H1 (cell line): Measurements from ENCODE around the gene AIF1L. TPM values are rescaled to one million over a fixed set of nuclear protein-coding genes. Genes with fewer than 3 reads are reported as not detected.

Source experiments
- CTCF ChIA-PET: fragments of 300-600 bp; sonication (Branson Sonifier 250); formaldehyde crosslinking; loops from one replicate; lab custom pipeline; 2021; ENCODE audit not compliant: partially characterized antibody; lab: Charles Lee
- POLR2A ChIA-PET: fragments of 300-600 bp; sonication (Branson Sonifier 250); formaldehyde crosslinking; loops from one replicate; lab custom pipeline; 2021; ENCODE audit warnings: inconsistent platforms; ENCODE audit not compliant: partially characterized antibody; lab: Charles Lee
- DNase-seq, 2 experiments: peaks; one replicate each; pipeline versions ENCODE4 v3.0.0 to v3.0.0-alpha.2; 2010 to 2022; ENCODE audit warnings: low spot score in 2 of 2, low read depth in 1 of 2, mixed read lengths in 1 of 2
- FAIRE-seq: peaks from 2 replicates; lab custom pipeline; 2011; peaks lifted over from hg19 to GRCh38; lab: Jason Lieb, UNC
- H2AFZ ChIP-seq: 2 replicates; pipeline ENCODE4 v1.8.1; 2012; ENCODE audit warnings: low read length, inconsistent platforms
- H2AK5ac ChIP-seq: 2 replicates; pipeline ENCODE4 v1.6.1; 2013; ENCODE audit warnings: low read depth, low read length
- H2BK120ac ChIP-seq: replicated peaks from 2 replicates; pipeline ENCODE3; 2013; ENCODE audit warnings: low read depth, low read length, inconsistent platforms
- H2BK12ac ChIP-seq: 2 replicates; pipeline ENCODE4 v1.6.1; 2013; ENCODE audit warnings: low read depth, low read length
- H2BK15ac ChIP-seq: 2 replicates; pipeline ENCODE4 v1.6.1; 2013; ENCODE audit warnings: low read length
- H2BK20ac ChIP-seq: 2 replicates; pipeline ENCODE4 v1.6.1; 2013; ENCODE audit warnings: low read length
- H2BK5ac ChIP-seq: 2 replicates; pipeline ENCODE4 v1.6.1; 2013; ENCODE audit warnings: low read depth, low read length
- H3K14ac ChIP-seq: 2 replicates; pipeline ENCODE4 v1.6.1; 2013; ENCODE audit warnings: inconsistent platforms; ENCODE audit not compliant: insufficient read length
- H3K18ac ChIP-seq: 2 replicates; pipeline ENCODE4 v1.6.1; 2013; ENCODE audit warnings: low read length; ENCODE audit errors: extremely low read depth
- H3K23ac ChIP-seq: 2 replicates; pipeline ENCODE4 v1.6.1; 2013; ENCODE audit warnings: inconsistent platforms; ENCODE audit not compliant: insufficient read length
- H3K23me2 ChIP-seq: 2 replicates; pipeline ENCODE4 v1.6.1; 2013; ENCODE audit warnings: low read depth, low read length
- H3K27ac ChIP-seq: 2 replicates; pipeline ENCODE4 v1.6.1; 2011; ENCODE audit warnings: low read depth, low read length, inconsistent platforms
- H3K27me3 ChIP-seq, 4 experiments: replicated peaks in 1 of 4; 1 replicate in 1 of 4; 2 replicates in 3 of 4; pipeline versions ENCODE4 v1.6.1 to v1.8.1; 2011 to 2013; ENCODE audit warnings: low read length in 3 of 4, mild to moderate bottlenecking in 3 of 4, inconsistent platforms in 2 of 4, mixed read lengths in 2 of 4, moderate library complexity in 1 of 4; ENCODE audit not compliant: control insufficient read depth in 3 of 4, insufficient read depth in 3 of 4; ENCODE audit errors: extremely low read depth in 1 of 4
- H3K36me3 ChIP-seq, 4 experiments: 2 replicates each; pipeline versions ENCODE4 v1.6.1 to v1.8.1; 2011 to 2013; ENCODE audit warnings: mild to moderate bottlenecking in 4 of 4, low read length in 3 of 4, moderate library complexity in 2 of 4, control low read depth in 1 of 4, inconsistent platforms in 1 of 4; ENCODE audit not compliant: insufficient read depth in 4 of 4, control insufficient read depth in 2 of 4
- H3K4ac ChIP-seq: replicated peaks from 2 replicates; pipeline ENCODE3; 2013; ENCODE audit warnings: low read length, low read depth, mixed read lengths, inconsistent platforms; ENCODE audit not compliant: insufficient read length
- H3K4me1 ChIP-seq, 4 experiments: replicated peaks in 1 of 4; 1 replicate in 1 of 4; 2 replicates in 3 of 4; pipeline versions ENCODE4 v1.6.1 to v1.8.1; 2011 to 2013; ENCODE audit warnings: low read length in 3 of 4, inconsistent platforms in 2 of 4, mixed read lengths in 1 of 4; ENCODE audit not compliant: insufficient read depth in 4 of 4, control insufficient read depth in 3 of 4
- H3K4me2 ChIP-seq, 2 experiments: 2 replicates each; pipeline versions ENCODE4 v1.6.1 to v1.8.1; 2011 to 2013; ENCODE audit warnings: low read depth in 2 of 2, low read length in 2 of 2, control low read depth in 1 of 2, inconsistent platforms in 1 of 2, mild to moderate bottlenecking in 1 of 2; ENCODE audit not compliant: insufficient read depth in 1 of 2
- H3K4me3 ChIP-seq, 4 experiments: fragments of 200-600, 300-600 bp in 1 of 4; sonication (generic), shearing (Covaris generic), sonication (Bioruptor Twin) in 1 of 4; 2 replicates each; pipeline versions ENCODE4 v1.5.1 to v1.8.1; 2011 to 2016; ENCODE audit warnings: low read length in 4 of 4, low read depth in 3 of 4, control low read depth in 2 of 4, inconsistent platforms in 2 of 4, mild to moderate bottlenecking in 2 of 4, mixed read lengths in 1 of 4, moderate library complexity in 1 of 4; ENCODE audit not compliant: insufficient read depth in 2 of 4; ENCODE audit errors: extremely low read depth in 1 of 4
- H3K56ac ChIP-seq: replicated peaks from 2 replicates; pipeline ENCODE3; 2013; ENCODE audit warnings: low read depth, mild to moderate bottlenecking, mixed read lengths, low read length, inconsistent platforms; ENCODE audit not compliant: insufficient read length
- H3K79me1 ChIP-seq: 2 replicates; pipeline ENCODE4 v1.6.1; 2013; ENCODE audit warnings: low read depth, low read length, control low read depth
- H3K79me2 ChIP-seq, 2 experiments: 2 replicates each; pipeline versions ENCODE4 v1.6.1 to v1.8.1; 2012 to 2013; ENCODE audit warnings: low read length in 2 of 2, mild to moderate bottlenecking in 2 of 2, inconsistent platforms in 1 of 2; ENCODE audit not compliant: insufficient read depth in 2 of 2, control insufficient read depth in 1 of 2
- H3K9ac ChIP-seq, 4 experiments: replicated peaks in 1 of 4; 1 replicate in 1 of 4; 2 replicates in 3 of 4; pipeline versions ENCODE4 v1.6.1 to v1.8.1; 2011 to 2013; ENCODE audit warnings: low read depth in 3 of 4, low read length in 3 of 4, control low read depth in 2 of 4, mild to moderate bottlenecking in 2 of 4, moderate library complexity in 2 of 4, inconsistent platforms in 1 of 4; ENCODE audit errors: extremely low read depth in 1 of 4
- H3K9me3 ChIP-seq, 2 experiments: 2 replicates each; pipeline versions ENCODE4 v1.6.1 to v1.8.1; 2012 to 2013; ENCODE audit warnings: mild to moderate bottlenecking in 2 of 2, moderate library complexity in 2 of 2, control low read depth in 1 of 2, inconsistent platforms in 1 of 2, low read depth in 1 of 2, low read length in 1 of 2, mixed read lengths in 1 of 2; ENCODE audit not compliant: insufficient read depth in 2 of 2
- H4K20me1 ChIP-seq, 2 experiments: replicated peaks in 1 of 2; 2 replicates each; pipeline versions ENCODE3 to v1.8.1; 2011 to 2013; ENCODE audit warnings: inconsistent platforms in 2 of 2, low read length in 2 of 2, mild to moderate bottlenecking in 1 of 2; ENCODE audit not compliant: insufficient read depth in 2 of 2, control insufficient read depth in 1 of 2
- H4K5ac ChIP-seq: 2 replicates; pipeline ENCODE4 v1.6.1; 2013; ENCODE audit warnings: low read length, low read depth, mixed read lengths, inconsistent platforms; ENCODE audit not compliant: insufficient read length
- H4K8ac ChIP-seq: 2 replicates; pipeline ENCODE4 v1.8.0; 2013; ENCODE audit warnings: mild to moderate bottlenecking, moderate library complexity, low read length, inconsistent platforms; ENCODE audit not compliant: insufficient read depth; ENCODE audit errors: extremely low read depth
- H4K91ac ChIP-seq: replicated peaks from 2 replicates; pipeline ENCODE3; 2013; ENCODE audit warnings: low read length, mixed read lengths, inconsistent platforms; ENCODE audit not compliant: insufficient read length
- ATF2 ChIP-seq: IDR thresholded peaks from 2 replicates; pipeline ENCODE4 v1.6.1; 2012; ENCODE audit warnings: low read length, inconsistent platforms
- CHD2 ChIP-seq: IDR thresholded peaks from 2 replicates; pipeline ENCODE4 v1.6.1; 2012; ENCODE audit warnings: low read length, improper control_type of control experiment
- CREB1 ChIP-seq: IDR thresholded peaks from 2 replicates; pipeline ENCODE4 v1.6.1; 2012; ENCODE audit warnings: inconsistent platforms
- CTBP2 ChIP-seq: IDR thresholded peaks from 2 replicates; pipeline ENCODE4 v1.7.0; 2011; ENCODE audit warnings: borderline replicate concordance, mild to moderate bottlenecking, moderate library complexity, mixed read lengths, low read length; ENCODE audit not compliant: insufficient read depth, insufficient read length
- FOSL1 ChIP-seq: IDR thresholded peaks from 2 replicates; pipeline ENCODE4 v1.6.1; 2011; ENCODE audit warnings: mild to moderate bottlenecking, low read depth, low read length, moderate library complexity; ENCODE audit not compliant: insufficient read depth
- HDAC6 ChIP-seq: IDR thresholded peaks from one replicate; pipeline ENCODE4 v1.7.1; 2012; ENCODE audit warnings: low read depth, mild to moderate bottlenecking, inconsistent platforms, low read length, moderate library complexity
- POLR2A ChIP-seq, 2 experiments: IDR thresholded peaks; 1 replicate in 1 of 2; 2 replicates in 1 of 2; pipeline ENCODE4 v1.6.1; 2011; ENCODE audit warnings: low read depth in 2 of 2, low read length in 2 of 2, mild to moderate bottlenecking in 2 of 2; ENCODE audit errors: control extremely low read depth in 1 of 2
- RXRA ChIP-seq: IDR thresholded peaks from 2 replicates; pipeline ENCODE4 v1.6.1; 2011; ENCODE audit warnings: low read depth, mild to moderate bottlenecking, low read length, moderate library complexity; ENCODE audit not compliant: insufficient read depth
- SIN3A ChIP-seq, 2 experiments: IDR thresholded peaks in 1 of 2; conservative IDR thresholded peaks in 1 of 2; 2 replicates each; pipeline ENCODE4 v1.6.1; 2011 to 2012; ENCODE audit warnings: low read length in 2 of 2, improper control_type of control experiment in 1 of 2, low read depth in 1 of 2, mild to moderate bottlenecking in 1 of 2
- SP4 ChIP-seq: IDR thresholded peaks from 2 replicates; pipeline ENCODE4 v1.6.1; 2012; ENCODE audit warnings: low read length, inconsistent platforms
- WGBS, 2 experiments: shearing (Covaris generic) in 1 of 2; methylation state at CpG; one replicate each; pipeline versions ENCODE4 v1.1.6 to v1.1.7; 2013 to 2015; ENCODE audit warnings: low lambda C conversion rate in 2 of 2, mixed read lengths in 2 of 2, inconsistent platforms in 1 of 2, low coverage in 1 of 2, missing lambda C conversion rate in 1 of 2; ENCODE audit not compliant: insufficient replicate concordance in 2 of 2, insufficient coverage in 1 of 2, insufficient read length in 1 of 2; ENCODE audit errors: extremely low coverage in 1 of 2, missing lambda C conversion rate in 1 of 2; 5-methylcytosine and 5-hydroxymethylcytosine counted together
- polyA plus RNA-seq, 7 experiments: library from polyadenylated mRNA; depleted of rRNA in 3 of 7; stranded (reverse) in 5 of 7; unstranded in 2 of 7; fragments of >200 nt in 5 of 7; fragments of 200-250 nt in 2 of 7; gene quantifications; 1 replicate in 5 of 7; 2 replicates in 1 of 7; 4 replicates in 1 of 7; pipeline versions ENCODE4 v1.2.1 to v1.2.3, GENCODE V29; 2011 to 2013; ENCODE audit warnings: missing spikeins in 2 of 7, mixed read lengths in 2 of 7
- total RNA-seq: library from RNA; stranded (reverse); fragmentation: NEBNext Ultra II Directional; extraction: Animal tissue kit (Norgen Biotek cat#: 25700); gene quantifications from 2 replicates; pipeline ENCODE4 v1.2.1, GENCODE V29; 2021

Gene AIF1L
- total and polyA plus RNA-seq, 2 of the 8 experiments (the other 6 are each of a cell fraction or from before 2014, with no cell fraction given), result 70.7 to 149 TPM

- Histone ChIP-seq H3K18ac (no peak overlapping the region), H2AK5ac (no peak overlapping the region), H3K4ac (no peak overlapping the region), H3K9me3 (no peaks in the 10 kb centered on the region; a peak in 1 of 4 replicates), H3K23ac (no peak overlapping the region), H4K8ac (no peak overlapping the region), H3K79me2 (no peaks in the 10 kb centered on the region), H3K4me2 (no peak overlapping the region), H3K4me3 (no peak overlapping the region), H2BK120ac (no peak overlapping the region), H3K56ac (no peak overlapping the region), H3K27me3 (no peaks in the 10 kb centered on the region), H3K79me1 (no peaks in the 10 kb centered on the region), H3K36me3 (no peaks in the 10 kb centered on the region), H4K5ac (no peak overlapping the region), H3K23me2 (no peaks in the 10 kb centered on the region), H2AFZ (no peak overlapping the region), H2BK12ac (peak overlapping the region; percentile 68; the same call in 1 of the 2 replicates), H4K20me1 (no peaks in the 10 kb centered on the region), H2BK20ac (no peak overlapping the region), H2BK15ac (no peak overlapping the region), H3K14ac (no peak overlapping the region), H3K4me1 (no peaks in the 10 kb centered on the region), H4K91ac (no peak overlapping the region), H2BK5ac (no peak overlapping the region), H3K27ac (no peak overlapping the region), H3K9ac (no peak overlapping the region)
- FAIRE-seq (no peak), DNase-seq (no peak)
- POLR2A ChIA-PET, result no interaction called here
- CTCF ChIA-PET, result interaction anchor here (0.9 to 6.6 kb wide), 9 partner anchors 12 to 170 kb away, joined by 3 to 156 read pairs (median 4); partner anchors contain the start of gene LAMC3
- 88% methylated on average over 6 of the region's 6 CpGs; no CpG with 5 or more reads in 1 of the 2 experiments for WGBS, 2 experiments
- TF ChIP-seq FOSL1 (no peak), POLR2A (IDR thresholded peaks at IDR 0.05; ENCODE audit: control extremely low read depth in 1 of 2, low read depth in 2 of 2, low read length in 2 of 2) (no peak), CTBP2 (no peak), RXRA (no peak), ATF2 (no peak), HDAC6 (no peak), SIN3A (conservative IDR thresholded peaks at IDR 0.05 in 1 of 2, IDR thresholded peaks at IDR 0.05 in 1 of 2; ENCODE audit: low read depth in 1 of 2, low read length in 2 of 2) (no peak), CHD2 (no peak), CREB1 (no peak), SP4 (no peak)
Measured at GRCh38 chr9:131048332-131048731, 48.0 kb upstream of the AIF1L start.
